CD4-positive, alpha-beta T cell treated with Interleukin-10 for 1 hour (primary cell): ENCODE results near the gene DEFB124.
"Not testable (repeated sequence)": the region's sequence is repeated elsewhere in the genome, so short reads cannot be mapped to it uniquely, and the experiment has no call there.

Source experiments
- DNase-seq: peaks from one replicate; pipeline ENCODE4 v3.0.0-alpha.2; 2020

Gene DEFB124, protein sequence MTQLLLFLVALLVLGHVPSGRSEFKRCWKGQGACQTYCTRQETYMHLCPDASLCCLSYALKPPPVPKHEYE

GRCh38 chr20:31474758-31475427 lies at the start of gene DEFB124, which contains the start of gene REM1:
Gene DEFB124 (minus strand): TSS chr20:31475127. CDS start chr20:31473013, 2,114 bp downstream.
Gene REM1 (plus strand): TSS chr20:31475288. CDS start chr20:31476446, 1,158 bp downstream.
- DNase-seq: no peak

DNA sequence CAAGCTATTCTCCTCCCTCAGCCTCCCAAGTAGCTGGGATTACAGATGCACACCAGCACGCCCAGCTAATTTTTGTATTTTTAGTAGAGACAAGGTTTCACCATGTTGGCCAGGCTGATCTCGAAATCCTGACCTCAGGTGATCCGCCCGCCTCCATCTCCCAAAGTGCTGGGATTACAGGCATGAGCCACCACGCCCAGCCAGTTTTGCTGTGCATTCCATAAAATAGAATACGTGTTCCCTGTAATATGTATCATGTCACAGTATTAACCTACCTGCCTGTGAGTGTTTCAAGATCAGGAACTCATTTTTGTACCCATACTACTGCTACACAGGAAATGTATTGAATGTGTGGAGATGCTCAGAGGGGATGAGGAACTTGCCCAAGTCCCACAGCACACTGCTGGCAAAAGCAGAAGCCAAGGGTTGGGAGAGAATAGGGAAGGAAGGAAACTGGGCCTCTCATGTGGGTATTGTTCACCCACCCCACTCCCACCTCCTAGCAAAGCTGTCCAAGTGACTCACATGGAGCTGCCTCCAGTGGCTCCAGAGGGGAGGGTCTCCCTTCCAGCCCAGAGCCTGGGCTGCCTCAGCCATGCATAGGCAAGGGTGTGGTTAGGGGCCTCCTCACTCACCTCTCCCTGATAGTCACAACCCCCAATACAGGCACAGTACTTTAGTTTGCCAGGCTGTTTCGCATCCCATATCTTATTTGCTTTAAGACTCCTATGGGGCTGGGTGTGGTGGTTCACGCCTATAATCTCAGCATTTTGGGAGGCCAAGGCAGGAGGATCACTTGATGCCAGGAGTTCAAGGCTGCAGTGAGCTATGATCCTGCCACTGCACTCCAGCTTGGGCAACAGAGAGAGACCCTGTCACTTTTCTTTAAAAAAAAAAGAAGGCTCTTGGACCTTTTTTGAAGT lies 48.7 kb upstream of the DEFB124 start:
- no peak for DNase-seq

GRCh38 chr20:31522731-31523130 lies 47.8 kb upstream of the DEFB124 start:
- DNase-seq: no peak

DNA sequence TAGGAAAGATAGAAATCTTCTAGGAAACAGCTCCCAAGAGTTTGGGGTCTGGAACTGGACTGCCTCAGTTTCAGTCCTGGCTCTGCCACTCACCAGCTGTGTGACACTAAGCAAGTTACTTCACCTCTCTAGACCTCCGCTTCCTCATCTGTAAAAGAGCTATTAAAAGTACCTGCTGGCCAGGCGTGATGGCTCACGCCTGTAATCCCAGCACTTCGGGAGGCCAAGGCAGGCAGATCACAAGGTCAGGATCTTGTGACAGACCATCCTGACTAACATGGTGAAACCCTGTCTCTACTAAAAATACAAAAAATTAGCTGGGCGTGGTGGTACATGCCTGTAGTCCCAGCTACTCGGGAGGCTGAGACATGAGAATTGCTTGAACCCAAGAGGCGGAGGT lies 46.3 kb upstream of the DEFB124 start:
- not testable (repeated sequence) for DNase-seq

DNA sequence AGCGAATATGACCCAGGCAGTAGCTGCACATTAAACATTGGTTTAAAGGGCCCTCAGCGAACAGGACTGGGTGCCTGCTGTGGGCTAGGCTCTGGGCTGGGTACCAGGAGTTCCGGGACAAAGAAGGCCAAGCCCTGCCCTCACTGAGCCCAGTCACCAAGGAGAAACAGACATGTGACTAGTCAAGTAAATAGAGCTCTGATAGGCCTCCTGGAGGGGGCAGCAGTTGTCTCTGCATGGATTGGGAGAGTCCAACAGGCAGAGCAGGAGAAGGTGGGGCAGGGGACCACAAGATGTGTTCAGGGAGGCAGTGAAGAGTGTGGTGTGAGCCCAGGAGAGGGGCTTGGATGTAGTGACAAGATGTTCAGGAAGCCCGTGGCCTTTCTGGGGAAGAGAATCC lies 42.4 kb upstream of the DEFB124 start:
- DNase-seq: no peak

GRCh38 chr20:31516651-31517050 lies 41.7 kb upstream of the DEFB124 start:
- DNase-seq: peak; percentile 18

DNA sequence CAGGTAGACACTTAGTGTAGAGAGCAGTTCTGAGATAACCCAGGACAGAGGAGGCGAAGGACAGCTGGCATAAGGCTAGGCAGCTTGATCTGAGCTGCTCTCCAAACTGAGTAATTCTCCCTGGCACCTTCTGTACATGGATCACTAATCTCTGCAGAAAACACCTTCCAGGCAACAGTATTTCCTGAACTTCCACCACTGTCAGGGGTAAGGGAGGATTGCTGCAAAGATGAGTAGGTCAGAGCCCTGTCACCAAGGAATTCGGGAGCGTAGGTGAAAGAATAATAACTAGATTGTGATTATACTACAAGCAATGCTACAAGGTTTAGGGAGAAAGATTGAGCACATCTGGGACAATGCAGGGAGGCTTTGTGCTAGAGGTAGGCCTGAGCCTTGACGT lies 41.2 kb upstream of the DEFB124 start:
- no peak for DNase-seq

DNA sequence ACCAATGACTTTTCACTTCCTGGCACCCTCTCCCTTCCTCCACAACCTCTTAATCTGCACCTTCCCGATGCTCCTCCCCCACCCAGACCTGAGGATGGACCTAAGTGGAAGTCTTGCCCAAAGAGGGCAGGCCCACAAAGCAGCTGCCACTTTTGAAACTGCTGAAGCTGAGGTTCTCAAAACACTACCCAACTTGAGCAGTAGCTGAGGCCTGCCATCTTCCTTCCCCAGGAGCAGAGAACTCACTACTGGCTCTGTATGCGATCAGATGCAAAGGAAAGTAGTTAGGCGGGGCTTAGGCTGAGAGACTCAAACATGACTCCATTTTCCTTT lies 40.8 kb upstream of the DEFB124 start:
- peak; percentile 7 for DNase-seq

DNA sequence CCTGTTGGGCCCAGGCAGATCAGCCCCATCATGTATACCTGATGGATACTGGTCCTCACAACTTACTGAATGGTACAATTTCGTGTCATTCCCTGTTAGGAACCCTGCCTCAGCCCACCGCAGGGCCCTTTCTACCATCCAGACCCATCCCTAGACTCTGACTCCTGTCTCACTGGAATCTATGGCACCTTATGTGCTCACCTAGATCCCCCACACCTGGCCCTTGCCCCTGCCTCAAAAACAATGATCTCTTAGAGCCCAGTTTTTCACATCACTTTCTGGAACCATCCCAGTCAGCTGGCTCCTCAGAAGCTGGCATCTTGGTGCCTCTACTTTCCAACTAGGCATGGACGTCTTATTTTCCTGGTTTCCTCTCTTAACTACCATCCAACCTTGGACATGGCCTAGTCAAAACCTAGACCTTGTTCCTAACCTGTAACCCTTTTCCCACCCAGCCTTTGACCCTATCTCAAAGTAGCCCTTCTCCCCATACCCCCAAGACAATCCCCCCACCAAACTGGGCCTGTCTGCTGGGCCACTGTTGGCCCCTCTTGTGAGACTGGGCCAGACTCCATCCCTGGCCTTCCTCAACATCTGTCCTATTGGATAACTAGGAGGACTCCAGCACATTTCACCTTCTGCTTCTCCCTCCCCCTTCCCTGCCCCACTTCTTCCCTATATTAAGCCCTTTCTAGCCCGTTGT lies 40.3 kb upstream of the DEFB124 start:
- no peak for DNase-seq

- DNase-seq: peak; percentile 90
Measured at GRCh38 chr20:31514154-31515071, 39.5 kb upstream of the DEFB124 start, which contains the start of gene HM13. Gene HM13 (plus strand): TSS chr20:31514442. CDS start chr20:31514552, 110 bp downstream.

GRCh38 chr20:31508517-31509244 lies 33.8 kb upstream of the DEFB124 start:
- no peak for DNase-seq

GRCh38 chr20:31505903-31506302 lies 31.0 kb upstream of the DEFB124 start:
- no peak for DNase-seq

GRCh38 chr20:31502884-31503673 lies 28.2 kb upstream of the DEFB124 start:
- peak; percentile 75 for DNase-seq

GRCh38 chr20:31500527-31500926 lies 25.6 kb upstream of the DEFB124 start:
- DNase-seq: no peak

DNA sequence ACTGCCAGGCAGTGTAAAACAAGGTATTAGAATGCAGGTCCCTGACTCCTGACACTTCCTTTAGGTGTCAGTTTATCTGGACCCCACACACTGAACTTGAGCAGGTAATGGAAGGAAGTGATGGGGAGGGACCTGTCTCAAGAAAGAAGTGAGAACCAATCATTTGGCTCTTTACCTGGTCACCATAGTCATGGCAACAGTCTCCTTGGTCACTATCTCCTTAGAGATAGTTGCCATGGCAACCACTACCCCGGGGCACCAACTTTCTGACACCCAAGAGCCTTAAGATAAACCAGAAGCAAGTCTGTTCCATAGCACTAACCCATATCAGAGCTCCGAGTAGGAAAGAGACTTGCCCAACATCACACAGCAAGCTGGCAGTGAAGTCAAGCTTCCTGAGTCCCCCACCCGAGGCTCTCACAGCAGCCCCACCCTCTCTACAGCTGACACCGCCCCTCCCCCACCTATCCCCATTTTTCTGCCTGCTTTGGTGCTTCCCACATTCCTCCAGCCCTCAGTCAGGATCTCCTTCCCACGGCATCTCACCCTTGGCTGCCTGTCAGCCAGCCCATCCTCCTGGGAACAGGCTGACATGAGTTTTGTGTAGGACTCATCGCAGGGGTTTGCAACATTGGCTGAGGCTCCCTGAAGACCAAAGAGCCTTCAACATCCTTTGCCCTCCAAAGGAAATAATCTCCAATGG lies 23.1 kb upstream of the DEFB124 start:
- DNase-seq: no peak

- no peak for DNase-seq
Measured at GRCh38 chr20:31496761-31497295, 21.9 kb upstream of the DEFB124 start.

DNA sequence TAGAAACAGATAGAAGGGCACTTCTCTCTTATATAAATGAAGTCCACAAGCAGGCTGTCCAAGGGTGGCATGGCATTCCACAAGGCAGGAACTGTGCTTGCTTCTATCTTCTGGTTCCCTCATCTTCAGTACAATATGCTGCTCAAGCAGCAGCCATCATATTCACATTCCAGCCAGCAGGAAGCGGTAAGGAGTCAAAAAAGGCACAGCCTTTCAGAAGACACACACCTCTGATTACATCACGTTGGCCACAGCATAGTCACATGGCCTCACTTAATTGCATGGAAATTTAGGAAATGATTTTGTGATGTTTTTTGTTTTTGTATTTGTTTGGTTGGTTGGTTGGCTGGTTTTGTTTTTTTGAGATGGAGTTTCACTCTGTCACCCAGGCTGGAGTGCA lies 19.2 kb upstream of the DEFB124 start:
- DNase-seq: no peak

- no peak for DNase-seq
Measured at GRCh38 chr20:31490752-31491151, 15.8 kb upstream of the DEFB124 start.

DNA sequence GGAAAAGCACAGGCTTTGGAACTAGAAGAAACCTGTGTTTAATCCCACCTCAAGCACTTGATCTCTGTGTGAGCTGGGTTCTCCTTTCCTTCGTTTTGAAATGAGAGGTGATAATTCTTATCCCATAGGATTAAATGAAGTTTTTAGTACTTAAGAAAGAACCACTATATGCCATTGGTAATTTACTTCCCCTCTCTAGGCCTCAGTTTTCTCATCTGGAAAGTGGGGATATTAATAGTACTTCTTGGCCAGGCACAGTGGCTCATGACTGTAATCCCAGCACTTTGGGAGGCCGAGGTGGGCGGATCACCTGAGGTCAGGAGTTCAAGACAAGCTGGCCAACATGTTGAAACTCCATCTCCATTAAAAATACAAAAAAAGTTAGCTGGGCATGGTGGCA lies 14.2 kb upstream of the DEFB124 start:
- DNase-seq: no peak

GRCh38 chr20:31488115-31488514 lies 13.2 kb upstream of the DEFB124 start:
- DNase-seq: no peak
